HepG2 (cell line): ENCODE measurements around the gene PHTF2. TPM values are rescaled to one million over a fixed set of nuclear protein-coding genes. Genes with fewer than 3 reads are reported as not detected.
A peak's percentile ranks its signal among the peaks of the same experiment; 100 is the strongest.

Experiments used
- ARNT2 ChIP-seq: sonication (generic); formaldehyde crosslinking; IDR thresholded peaks from 2 replicates; pipeline ENCODE4 v1.8.0; 2022; ENCODE audit warnings: mild to moderate bottlenecking, low read depth, missing genetic modification reagents, moderate library complexity
- ATF7 ChIP-seq, 2 experiments: fragments of 450-650 bp in 1 of 2; sonication (generic) in 1 of 2; formaldehyde crosslinking in 1 of 2; IDR thresholded peaks; 2 replicates each; pipeline versions ENCODE4 v1.4.0 to v1.6.1; 2016 to 2020; ENCODE audit warnings: antibody characterized with exemption in 1 of 2, mild to moderate bottlenecking in 1 of 2, missing genetic modification reagents in 1 of 2
- E2F1 ChIP-seq: sonication (generic); formaldehyde crosslinking; IDR thresholded peaks from 2 replicates; pipeline ENCODE4 v1.5.0; 2020; ENCODE audit warnings: missing genetic modification reagents
- ELF1 ChIP-seq: sonication (generic); formaldehyde crosslinking; IDR thresholded peaks from 2 replicates; pipeline ENCODE4 v1.4.0; 2020; ENCODE audit warnings: missing genetic modification reagents
- FOXA3 ChIP-seq: IDR thresholded peaks from 2 replicates; pipeline ENCODE4 v1.6.1; 2016; ENCODE audit warnings: missing genetic modification reagents, missing compliant biosample characterization
- HIC2 ChIP-seq: sonication (generic); formaldehyde crosslinking; IDR thresholded peaks from 2 replicates; pipeline ENCODE4 v1.9.0; 2022; ENCODE audit warnings: low read depth, missing genetic modification reagents
- HNRNPLL ChIP-seq: fragments of 200-400 bp; formaldehyde crosslinking; IDR thresholded peaks from 2 replicates; pipeline ENCODE4 v1.6.1; 2017; ENCODE audit warnings: mild to moderate bottlenecking, low read depth, low read length; ENCODE audit not compliant: poor library complexity, severe bottlenecking
- JARID2 ChIP-seq: sonication (generic); formaldehyde crosslinking; IDR thresholded peaks from 2 replicates; pipeline ENCODE4 v1.8.1; 2023; ENCODE audit warnings: missing genetic modification reagents, inconsistent platforms; ENCODE audit not compliant: insufficient replicate concordance
- MEF2D ChIP-seq: sonication (generic); formaldehyde crosslinking; IDR thresholded peaks from 2 replicates; pipeline ENCODE4 v1.5.1; 2020; ENCODE audit warnings: mild to moderate bottlenecking, missing genetic modification reagents
- NR2F6 ChIP-seq, 2 experiments: IDR thresholded peaks; 2 replicates each; pipeline ENCODE4 v1.6.1; 2016; ENCODE audit warnings: antibody characterized with exemption in 1 of 2, mild to moderate bottlenecking in 1 of 2
- REL ChIP-seq: sonication (generic); formaldehyde crosslinking; conservative IDR thresholded peaks from 2 replicates; pipeline ENCODE4 v1.8.0; 2022; ENCODE audit warnings: mild to moderate bottlenecking, missing genetic modification reagents, moderate library complexity
- SP5 ChIP-seq: IDR thresholded peaks from 2 replicates; pipeline ENCODE4 v1.6.1; 2016; ENCODE audit warnings: low read depth, borderline replicate concordance
- TBP ChIP-seq: sonication (generic); formaldehyde crosslinking; IDR thresholded peaks from 2 replicates; pipeline ENCODE4 v1.5.0; 2020; ENCODE audit warnings: missing genetic modification reagents
- TCF12 ChIP-seq, 2 experiments: fragments of 450-650 bp in 1 of 2; sonication (generic) in 1 of 2; formaldehyde crosslinking in 1 of 2; IDR thresholded peaks; 2 replicates each; pipeline versions ENCODE4 v1.6.1 to v1.8.0; 2017 to 2022; ENCODE audit warnings: antibody characterized with exemption in 1 of 2, mild to moderate bottlenecking in 1 of 2, missing genetic modification reagents in 1 of 2, moderate library complexity in 1 of 2
- YY1 ChIP-seq: IDR thresholded peaks from 2 replicates; pipeline ENCODE4 v1.6.1; 2011; ENCODE audit warnings: low read length, low read depth, moderate library complexity, mild to moderate bottlenecking; ENCODE audit not compliant: insufficient read depth, insufficient replicate concordance
- ZBTB3 ChIP-seq: sonication (generic); formaldehyde crosslinking; IDR thresholded peaks from 2 replicates; pipeline ENCODE4 v1.4.0; 2020; ENCODE audit warnings: low read depth, mild to moderate bottlenecking, moderate library complexity, missing genetic modification reagents, borderline replicate concordance
- ZKSCAN8 ChIP-seq: IDR thresholded peaks from 2 replicates; pipeline ENCODE4 v1.6.1; 2016; ENCODE audit warnings: borderline replicate concordance, missing genetic modification reagents, missing compliant biosample characterization
- ZNF354B ChIP-seq: sonication (generic); formaldehyde crosslinking; IDR thresholded peaks from 2 replicates; pipeline ENCODE4 v1.8.0; 2022; ENCODE audit warnings: mild to moderate bottlenecking, missing genetic modification reagents
- ZNF431 ChIP-seq: sonication (generic); formaldehyde crosslinking; IDR thresholded peaks from 2 replicates; pipeline ENCODE4 v1.9.0; 2022; ENCODE audit warnings: missing genetic modification reagents, low read depth, mild to moderate bottlenecking, borderline replicate concordance
- ZNF567 ChIP-seq: sonication (generic); formaldehyde crosslinking; IDR thresholded peaks from 2 replicates; pipeline ENCODE4 v1.8.1; 2023; ENCODE audit warnings: mild to moderate bottlenecking, missing genetic modification reagents, borderline replicate concordance
- polyA plus RNA-seq, 8 experiments: library from polyadenylated mRNA; depleted of rRNA in 3 of 8; stranded (reverse) in 7 of 8; unstranded in 1 of 8; fragments of >200 nt; fragmentation: Illumina TruSeq in 4 of 8; extraction: Trizol in 4 of 8; gene quantifications; 2 replicates each; pipeline versions ENCODE4 v1.2.1 to v1.2.3, GENCODE V29; 2011 to 2016; ENCODE audit warnings: low read depth in 4 of 8, missing spikeins in 1 of 8, mixed read lengths in 1 of 8; ENCODE audit not compliant: insufficient read depth in 1 of 8
- total RNA-seq, 5 experiments: library from RNA; depleted of rRNA; stranded (reverse); fragments of >200 nt; fragmentation: Illumina TruSeq; extraction: Trizol; gene quantifications; 2 replicates each; pipeline ENCODE4 v1.2.3, GENCODE V29; 2016; ENCODE audit warnings: low read depth in 1 of 5
- TF ChIP-seq, protein P1 (sequence below): sonication (generic); formaldehyde crosslinking; IDR thresholded peaks from 2 replicates; pipeline ENCODE4 v1.5.0; 2020; ENCODE audit warnings: mild to moderate bottlenecking, missing genetic modification reagents, borderline replicate concordance

Gene PHTF2
- total and polyA plus RNA-seq, 2 of the 13 experiments (the other 11 are each of a cell fraction or from before 2014, with no cell fraction given), result 7.4 to 10.2 TPM

DNA sequence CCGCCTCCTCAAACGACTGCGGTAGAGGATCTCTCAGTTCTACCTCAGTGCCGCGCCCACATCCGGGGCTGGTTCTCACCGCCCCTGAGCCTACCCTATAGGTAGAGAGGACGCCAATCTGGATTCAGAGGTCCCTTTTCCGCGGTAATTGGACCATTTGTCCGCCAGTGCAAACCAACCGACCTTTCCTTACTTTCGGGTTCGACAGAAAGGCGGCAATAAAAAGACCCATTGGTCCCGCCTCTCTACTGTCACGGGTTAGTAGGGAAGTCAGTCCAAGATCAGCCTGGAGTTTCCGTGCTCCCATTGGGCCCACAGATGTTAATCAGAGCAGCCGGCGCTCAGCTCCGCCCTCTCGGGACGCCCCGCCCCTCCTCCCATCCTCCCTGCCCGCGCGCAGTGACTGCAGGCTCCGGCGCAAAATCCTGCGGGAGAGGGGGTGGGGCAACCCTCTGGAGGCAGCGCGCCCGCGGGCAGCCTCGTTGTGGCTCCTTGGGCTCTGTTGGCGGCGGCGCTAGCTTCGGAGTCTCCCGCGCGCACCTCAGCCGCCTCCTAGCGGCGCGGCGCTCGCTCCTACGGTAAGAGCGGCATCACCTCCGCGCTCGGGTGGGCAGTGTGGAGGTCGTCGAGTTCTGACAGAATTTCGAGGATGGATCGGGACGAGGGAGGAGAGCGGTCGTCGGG lies at the start of gene PHTF2, which contains the start of gene TMEM60 (continued):
- TF ChIP-seq HIC2 (CRISPR knock-in tag) (0 out of 2 replicates have a peak, but pooled peaks have one; percentile 17), ARNT2 (CRISPR knock-in tag) (peak; percentile 70; the same call in 1 of the 2 replicates), ZNF567 (CRISPR knock-in tag) (no peak), ZNF354B (CRISPR knock-in tag) (no peak), TBP (CRISPR knock-in tag) (no peak), FOXA3 (peak; percentile 25; the same call in 1 of the 2 replicates), REL (CRISPR knock-in tag) (peak; percentile 92; the same call in 1 of the 2 replicates), ATF7 (IDR thresholded peaks at IDR 0.05) (no peak), ATF7 (CRISPR knock-in tag; IDR thresholded peaks at IDR 0.05) (0 out of 2 replicates have a peak, but pooled peaks have one; percentile 34), MEF2D (no peak), NR2F6 (IDR thresholded peaks at IDR 0.05) (no peak), NR2F6 (CRISPR knock-in tag; IDR thresholded peaks at IDR 0.05) (no peak), YY1 (peak; percentile 43), E2F1 (CRISPR knock-in tag) (peak; percentile 76), ZNF431 (CRISPR knock-in tag) (0 out of 2 replicates have a peak, but pooled peaks have one; percentile 25), HNRNPLL (peak; percentile 95), ZKSCAN8 (no peak), ELF1 (peak; percentile 60), ZBTB3 (CRISPR knock-in tag) (0 out of 2 replicates have a peak, but pooled peaks have one; percentile 45), TCF12 (IDR thresholded peaks at IDR 0.05) (no peak), TCF12 (CRISPR knock-in tag; IDR thresholded peaks at IDR 0.05) (no peak), JARID2 (CRISPR knock-in tag) (peak; percentile 27), SP5 (CRISPR knock-in tag) (peak; percentile 65)
- TF ChIP-seq, protein P1, sequence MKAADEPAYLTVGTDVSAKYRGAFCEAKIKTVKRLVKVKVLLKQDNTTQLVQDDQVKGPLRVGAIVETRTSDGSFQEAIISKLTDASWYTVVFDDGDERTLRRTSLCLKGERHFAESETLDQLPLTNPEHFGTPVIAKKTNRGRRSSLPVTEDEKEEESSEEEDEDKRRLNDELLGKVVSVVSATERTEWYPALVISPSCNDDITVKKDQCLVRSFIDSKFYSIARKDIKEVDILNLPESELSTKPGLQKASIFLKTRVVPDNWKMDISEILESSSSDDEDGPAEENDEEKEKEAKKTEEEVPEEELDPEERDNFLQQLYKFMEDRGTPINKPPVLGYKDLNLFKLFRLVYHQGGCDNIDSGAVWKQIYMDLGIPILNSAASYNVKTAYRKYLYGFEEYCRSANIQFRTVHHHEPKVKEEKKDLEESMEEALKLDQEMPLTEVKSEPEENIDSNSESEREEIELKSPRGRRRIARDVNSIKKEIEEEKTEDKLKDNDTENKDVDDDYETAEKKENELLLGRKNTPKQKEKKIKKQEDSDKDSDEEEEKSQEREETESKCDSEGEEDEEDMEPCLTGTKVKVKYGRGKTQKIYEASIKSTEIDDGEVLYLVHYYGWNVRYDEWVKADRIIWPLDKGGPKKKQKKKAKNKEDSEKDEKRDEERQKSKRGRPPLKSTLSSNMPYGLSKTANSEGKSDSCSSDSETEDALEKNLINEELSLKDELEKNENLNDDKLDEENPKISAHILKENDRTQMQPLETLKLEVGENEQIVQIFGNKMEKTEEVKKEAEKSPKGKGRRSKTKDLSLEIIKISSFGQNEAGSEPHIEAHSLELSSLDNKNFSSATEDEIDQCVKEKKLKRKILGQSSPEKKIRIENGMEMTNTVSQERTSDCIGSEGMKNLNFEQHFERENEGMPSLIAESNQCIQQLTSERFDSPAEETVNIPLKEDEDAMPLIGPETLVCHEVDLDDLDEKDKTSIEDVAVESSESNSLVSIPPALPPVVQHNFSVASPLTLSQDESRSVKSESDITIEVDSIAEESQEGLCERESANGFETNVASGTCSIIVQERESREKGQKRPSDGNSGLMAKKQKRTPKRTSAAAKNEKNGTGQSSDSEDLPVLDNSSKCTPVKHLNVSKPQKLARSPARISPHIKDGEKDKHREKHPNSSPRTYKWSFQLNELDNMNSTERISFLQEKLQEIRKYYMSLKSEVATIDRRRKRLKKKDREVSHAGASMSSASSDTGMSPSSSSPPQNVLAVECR (CRISPR knock-in tag), result peak; percentile 71; the same call in 1 of the 2 replicates
